HG03439 (cell line): Measurements from ENCODE around the gene GPR15.

Experiments used
- ATAC-seq: cut with Tn5 transposase; IDR thresholded peaks from one replicate; pipeline ENCODE4 v1.9.1; 2021; ENCODE audit warnings: mild to moderate bottlenecking, moderate library complexity; ENCODE audit not compliant: unreplicated experiment

Gene GPR15

GRCh38 chr3:98582042-98582441 is 50.3 kb downstream of the GPR15 start:
- ATAC-seq = no peak

DNA sequence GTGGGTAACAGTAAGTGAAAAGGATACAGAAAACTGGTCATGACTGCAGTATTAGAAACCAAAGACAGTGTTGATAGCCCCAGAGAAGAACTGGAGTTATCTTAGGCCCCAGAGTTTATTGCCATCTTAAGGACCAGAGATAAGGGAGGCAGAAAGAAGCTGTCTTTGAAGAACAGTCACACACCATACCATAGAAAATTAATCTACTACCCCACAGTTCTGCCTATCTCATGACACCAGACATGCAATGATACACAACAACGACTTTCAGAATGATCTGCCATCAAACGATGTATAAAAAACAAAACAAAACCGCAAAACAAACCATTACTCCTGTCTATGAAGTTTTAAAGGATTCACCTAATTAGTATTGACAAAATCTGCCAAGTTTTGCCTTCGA is 52.0 kb downstream of the GPR15 start:
- ATAC-seq = no peak
